GM03348 (cell line): Measurements from ENCODE around the gene ALK.

Experiments used
- DNase-seq: peaks from one replicate; pipeline ENCODE4 v3.0.0; 2012; ENCODE audit warnings: low spot score

The ALK gene

GRCh38 chr2:29314816-29315571 lies 606.4 kb downstream of the ALK start:
- DNase-seq = no peak

GRCh38 chr2:29311458-29311857 lies 609.9 kb downstream of the ALK start:
- DNase-seq = no peak

- DNase-seq = no peak
Observed at GRCh38 chr2:29310650-29311348, 610.6 kb downstream of the ALK start.

GRCh38 chr2:29309090-29310029 lies 612.0 kb downstream of the ALK start:
- peak; percentile 84 for DNase-seq

DNA sequence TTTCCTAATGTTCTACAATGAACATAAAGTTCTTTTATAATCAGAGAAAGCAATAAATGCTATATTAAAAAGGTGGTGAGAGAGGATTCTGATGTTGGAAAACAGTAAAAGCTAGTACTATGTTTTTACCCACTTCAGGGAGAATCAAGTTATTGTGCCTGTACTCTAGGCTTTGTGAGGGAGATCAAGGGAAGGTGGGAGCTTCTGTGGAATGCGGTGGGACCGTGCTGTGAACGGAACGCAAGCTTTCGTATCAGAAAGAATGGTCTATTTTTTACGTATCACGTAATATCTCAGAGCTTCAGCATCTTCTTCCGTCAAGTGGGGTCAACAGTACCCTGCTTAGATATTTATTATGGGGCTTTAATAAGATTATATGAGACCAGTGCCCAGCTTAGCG lies 613.0 kb downstream of the ALK start:
- no peak for DNase-seq

GRCh38 chr2:29307519-29307918 lies 613.9 kb downstream of the ALK start:
- DNase-seq = no peak

GRCh38 chr2:29305762-29306161 lies 615.6 kb downstream of the ALK start:
- DNase-seq = no peak

DNA sequence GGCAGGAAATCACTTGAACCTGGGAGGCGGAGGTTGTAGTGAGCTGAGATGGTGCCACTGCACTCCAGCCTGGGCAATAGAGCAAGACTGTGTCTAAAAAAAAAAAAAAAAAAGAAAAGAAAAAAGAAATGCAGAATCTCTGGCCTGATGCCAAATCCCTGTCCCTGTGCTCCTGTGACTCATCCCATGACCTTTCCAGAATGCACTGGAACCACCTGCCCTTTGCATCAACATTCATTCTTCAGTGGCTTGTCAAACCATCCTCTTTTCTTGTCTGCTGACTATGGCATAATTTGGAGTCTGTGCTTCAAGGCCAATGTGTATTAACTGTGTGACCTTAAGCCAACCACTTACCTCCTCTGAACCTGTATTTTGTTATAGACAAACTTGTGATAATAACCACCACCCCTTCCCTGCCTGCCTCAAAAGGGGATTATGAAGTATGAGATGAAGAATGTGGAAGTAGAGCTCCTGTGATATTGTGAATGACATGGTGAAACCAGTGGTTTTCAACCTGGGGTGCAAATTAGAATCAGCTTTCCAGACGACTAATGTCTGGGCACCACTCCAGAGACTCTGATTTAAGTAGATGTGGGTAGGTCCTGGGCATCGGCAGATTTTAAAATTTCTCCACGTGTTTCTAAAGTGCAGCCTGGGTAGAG lies 616.9 kb downstream of the ALK start:
- no peak for DNase-seq

GRCh38 chr2:29296585-29296984 lies 624.8 kb downstream of the ALK start:
- DNase-seq = no peak

- peak; percentile 60 for DNase-seq
Observed at GRCh38 chr2:29295845-29296244, 625.5 kb downstream of the ALK start.

DNA sequence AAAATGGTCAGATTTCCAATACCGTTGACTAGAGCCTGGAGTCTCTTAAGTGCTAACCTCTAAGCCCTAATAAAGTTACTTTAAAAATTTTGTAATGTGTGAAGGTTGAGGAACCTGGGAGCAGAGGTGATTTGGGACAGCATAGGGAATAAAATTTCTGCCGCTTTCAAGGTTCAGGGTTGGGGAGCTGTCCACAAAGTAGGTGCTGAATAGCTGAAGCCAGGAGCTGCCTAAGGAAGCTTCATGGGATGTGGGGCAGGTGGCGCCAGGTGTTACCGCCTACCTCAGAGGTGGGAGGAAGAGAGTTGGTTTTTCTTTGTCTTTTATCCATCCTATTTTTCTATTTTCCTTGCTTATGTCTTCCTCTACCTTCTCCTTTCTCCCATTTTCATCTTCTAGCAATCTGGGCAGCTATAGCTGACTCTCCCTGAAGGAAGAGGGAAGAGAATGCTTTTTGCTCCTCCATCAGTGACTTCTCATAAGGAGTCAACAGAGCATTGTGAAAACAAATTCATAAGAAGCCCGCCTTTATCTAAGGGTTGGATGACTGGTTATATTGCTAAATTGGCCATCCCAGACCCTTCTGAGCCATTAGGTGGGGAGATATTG lies 627.5 kb downstream of the ALK start:
- peak; percentile 43 for DNase-seq

DNA sequence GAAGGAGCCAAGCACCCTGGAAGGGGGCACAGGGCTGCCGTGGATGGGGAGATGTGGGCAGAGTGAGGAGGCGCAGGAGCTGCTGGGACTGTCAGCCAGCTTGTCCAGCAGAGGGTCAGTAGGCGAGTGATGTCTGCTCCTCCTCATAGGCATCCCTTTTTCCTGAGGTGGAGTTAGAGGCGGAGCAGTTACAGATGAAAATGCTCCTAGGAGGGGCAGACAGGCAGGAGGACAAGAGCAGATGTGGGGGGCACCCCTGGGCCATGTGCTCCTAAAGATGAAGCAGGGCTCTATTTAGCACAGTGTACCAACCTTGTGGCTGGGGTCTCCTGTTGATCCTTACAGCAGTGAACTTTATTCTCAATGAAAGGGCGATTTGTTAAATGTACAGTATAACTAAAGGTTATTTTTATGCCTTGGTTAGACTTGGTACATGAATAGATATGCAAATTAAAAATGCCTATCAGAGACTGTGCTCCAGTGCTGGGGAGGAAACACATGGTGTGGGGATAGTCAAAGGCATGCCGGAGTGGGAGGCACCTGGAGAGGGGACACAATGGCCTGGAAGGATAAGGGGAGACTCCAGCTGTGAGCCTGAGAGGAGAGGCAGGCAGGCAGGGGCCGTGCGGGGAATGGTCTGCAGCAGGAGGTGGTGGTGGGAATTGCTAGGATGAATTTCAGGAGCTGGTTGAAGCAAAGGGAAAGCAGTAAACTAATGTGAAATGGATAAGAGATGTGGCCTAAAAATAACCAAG lies 630.9 kb downstream of the ALK start:
- no peak for DNase-seq

GRCh38 chr2:29284671-29285070 lies 636.7 kb downstream of the ALK start:
- DNase-seq = no peak

DNA sequence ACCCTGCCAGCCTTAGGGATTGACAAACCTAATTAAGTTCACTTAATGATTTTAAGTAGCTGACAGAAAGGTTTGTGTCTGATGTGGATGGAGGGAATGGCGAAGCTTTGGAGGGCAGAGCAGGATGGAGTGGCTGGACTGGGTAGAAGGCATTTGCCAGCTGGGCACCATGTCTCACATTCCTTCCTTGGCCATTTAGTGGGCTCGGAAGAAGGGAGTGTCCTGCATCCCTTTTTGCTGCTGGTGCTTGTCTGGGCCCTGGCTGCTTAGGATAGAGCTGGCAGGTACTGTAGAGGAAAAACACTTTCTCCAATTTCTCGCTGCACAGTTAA lies 639.5 kb downstream of the ALK start:
- no peak for DNase-seq

DNA sequence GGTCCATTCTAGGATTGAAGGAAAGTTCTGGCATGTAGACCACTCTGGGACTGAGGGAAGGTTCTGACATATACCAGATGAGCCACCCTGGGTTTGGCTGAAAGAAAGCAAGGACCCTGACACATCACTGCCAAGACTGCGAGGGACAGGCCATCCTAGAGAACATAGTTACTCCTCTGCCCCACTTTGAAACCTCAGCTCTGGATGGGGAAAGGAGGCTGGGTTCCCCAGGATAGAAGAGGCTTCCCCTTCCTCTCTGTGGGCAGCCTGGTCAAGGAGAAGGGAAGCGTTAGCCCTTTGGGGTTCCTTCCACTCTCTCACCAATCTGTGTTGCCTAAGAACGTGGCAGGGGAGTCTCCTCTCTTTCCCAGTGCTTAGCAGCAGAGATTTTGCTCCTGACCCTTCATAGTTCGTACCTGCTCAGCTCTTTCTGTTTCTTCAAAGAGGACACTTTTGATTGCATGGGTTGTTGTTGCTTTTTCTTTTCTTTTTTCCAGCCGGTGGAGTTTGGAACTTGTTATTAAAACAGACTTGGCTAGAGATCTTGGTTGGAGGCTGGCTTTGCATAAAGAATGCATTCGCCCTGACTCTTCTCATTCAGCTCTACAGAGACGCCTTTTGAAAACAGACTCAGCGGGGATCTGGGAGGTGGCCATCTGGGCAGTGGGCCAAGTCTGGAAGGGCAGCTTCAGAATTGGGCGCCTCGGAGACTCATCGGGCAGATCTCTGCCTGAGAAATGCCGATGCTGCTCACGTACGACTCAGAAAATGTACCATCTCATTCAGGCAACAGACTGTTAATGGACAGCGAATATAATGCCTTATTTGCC lies 640.1 kb downstream of the ALK start:
- no peak for DNase-seq

DNA sequence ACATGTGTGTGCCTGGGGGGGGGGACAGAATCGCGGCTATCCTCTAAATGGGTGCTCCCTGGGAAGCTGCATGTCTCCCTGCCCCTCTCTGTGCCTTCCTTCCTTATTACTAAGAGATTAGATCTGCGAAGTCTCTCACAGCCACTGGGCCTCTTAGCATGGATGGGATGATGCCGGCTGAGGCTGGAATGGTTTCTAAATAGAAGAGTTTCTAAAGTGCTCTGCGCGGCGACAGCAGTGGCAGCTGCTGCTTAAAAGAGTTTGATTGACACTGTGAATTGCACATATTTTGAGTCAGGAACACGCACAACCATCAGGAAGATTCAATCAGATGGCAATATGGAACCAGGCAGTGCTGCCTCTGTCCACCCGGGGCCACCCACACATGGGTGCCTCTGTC lies 642.4 kb downstream of the ALK start:
- DNase-seq = no peak

- DNase-seq = no peak
Observed at GRCh38 chr2:29276151-29276550, 645.2 kb downstream of the ALK start.

GRCh38 chr2:29275186-29275585 lies 646.2 kb downstream of the ALK start:
- no peak for DNase-seq

DNA sequence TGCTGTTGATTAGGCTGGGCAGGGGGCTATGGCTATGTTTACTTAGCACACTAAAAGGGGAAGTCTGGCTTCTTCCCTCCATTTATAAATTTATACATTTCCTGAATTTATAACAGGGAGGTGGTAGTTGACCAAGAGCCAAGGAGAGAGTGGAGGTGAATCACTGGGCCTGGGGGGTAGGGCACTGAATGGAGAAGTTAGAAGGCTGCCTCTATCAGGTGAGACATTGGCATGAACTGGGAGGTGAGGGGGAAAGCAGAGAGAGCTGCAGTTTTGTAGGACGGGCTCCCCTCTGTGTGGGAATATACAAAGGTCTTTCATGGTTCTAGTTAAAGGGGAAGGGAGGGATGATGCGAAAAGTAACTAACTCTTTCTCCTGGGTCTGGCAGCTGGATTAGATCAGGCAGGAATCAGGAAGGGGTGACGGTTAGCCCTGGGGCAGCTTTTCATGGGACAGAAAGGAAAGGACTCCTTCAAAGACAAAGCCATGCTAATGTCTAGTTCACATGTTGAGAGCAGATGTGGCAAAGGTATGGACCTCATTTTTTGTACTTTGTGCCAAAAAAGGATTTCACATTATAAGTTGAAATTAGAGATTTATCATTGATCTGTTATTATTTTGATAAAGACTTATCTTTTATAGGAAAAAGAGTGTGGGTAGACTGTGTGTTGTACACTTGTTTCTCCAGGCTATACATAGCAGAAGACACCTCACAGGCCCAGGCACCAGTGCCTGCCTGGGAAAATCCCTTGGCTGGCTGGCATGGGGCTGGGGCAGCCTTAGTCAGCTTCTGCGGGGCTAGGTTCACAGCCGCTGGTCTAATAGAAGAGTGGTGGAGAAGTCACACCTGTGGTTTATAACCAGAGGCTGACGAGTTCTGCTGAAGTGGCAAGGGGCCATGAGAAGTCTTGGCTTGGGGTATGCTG lies 647.4 kb downstream of the ALK start:
- no peak for DNase-seq
